ENCODE data around the gene DMBX1. TPM values are rescaled to one million over a fixed set of nuclear protein-coding genes. Genes with fewer than 3 reads are reported as not detected.

The DMBX1 gene
- total and polyA plus RNA-seq, 2 of the 13 experiments (the other 11 are each of a cell fraction or from before 2014, with no cell fraction given): not detected

GRCh38 chr1:46492871-46493270 is 3.2 kb downstream of the DMBX1 start:
- BruUV-seq (replicated peaks): no TSS peak
- FAIRE-seq (no peak), DNase-seq (ENCODE audit: low spot score) (no peak), ATAC-seq (no peak)
- Histone ChIP-seq H3K9me3 (ENCODE audit: low read length) (no peaks in the 10 kb centered on the region), H4K20me1 (ENCODE audit: insufficient read depth, low read length) (peaks cover 2% of the 10 kb centered on the region; the same call in 1 of the 2 replicates), H3K9ac (ENCODE audit: insufficient read depth, low read depth, low read length) (no peak overlapping the region), H3K79me2 (ENCODE audit: insufficient read depth, low read length) (no peaks in the 10 kb centered on the region), H3K36me3 (replicated peaks in 1 of 2; ENCODE audit: control insufficient read depth in 1 of 2, insufficient read depth in 2 of 2, low read length in 2 of 2) (no peaks in the 10 kb centered on the region), H2AFZ (ENCODE audit: low read length) (no peak overlapping the region), H3K4me1 (ENCODE audit: insufficient read depth, low read length) (no peaks in the 10 kb centered on the region), H3K4me2 (ENCODE audit: low read depth, low read length) (no peak overlapping the region), H3K27me3 (ENCODE audit: control insufficient read depth in 1 of 2, insufficient read depth in 2 of 2, low read length in 2 of 2) (peaks cover 16 to 83% of the 10 kb centered on the region in 2 experiments), H3K27ac (ENCODE audit: extremely low read length, insufficient read depth, low read length) (no peak overlapping the region), H3K4me3 (replicated peaks in 1 of 3; ENCODE audit: insufficient read depth in 1 of 3, low read depth in 2 of 3, low read length in 3 of 3) (no peak overlapping the region)
- ChIA-PET CTCF (ENCODE audit: low intra/inter-chr PET ratio, low total read pairs) (no interaction called here), POLR2A (no interaction called here)
- in situ Hi-C loops (cut with HindIII; ENCODE audit: extremely low pct_ligation_motif_present, low pct_unique_long_range_greater_than_20kb) (no loop called here), intact Hi-C loops (cut with micrococcal nuclease; ENCODE audit: unreplicated experiment) (no loop called here)
- WGBS (ENCODE audit: low lambda C conversion rate): 62% methylated on average over 18 of the region's 20 CpGs
- no peak for TF ChIP-seq ZNF317 (CRISPR knock-in tag; IDR thresholded peaks at IDR 0.05)
- TF ChIP-seq EEA1 (CRISPR knock-in tag; IDR thresholded peaks at IDR 0.05; ENCODE audit: borderline replicate concordance): no peak
- TF ChIP-seq ZSCAN20 (CRISPR knock-in tag; IDR thresholded peaks at IDR 0.05; ENCODE audit: borderline replicate concordance): no peak
- TF ChIP-seq, protein P1, sequence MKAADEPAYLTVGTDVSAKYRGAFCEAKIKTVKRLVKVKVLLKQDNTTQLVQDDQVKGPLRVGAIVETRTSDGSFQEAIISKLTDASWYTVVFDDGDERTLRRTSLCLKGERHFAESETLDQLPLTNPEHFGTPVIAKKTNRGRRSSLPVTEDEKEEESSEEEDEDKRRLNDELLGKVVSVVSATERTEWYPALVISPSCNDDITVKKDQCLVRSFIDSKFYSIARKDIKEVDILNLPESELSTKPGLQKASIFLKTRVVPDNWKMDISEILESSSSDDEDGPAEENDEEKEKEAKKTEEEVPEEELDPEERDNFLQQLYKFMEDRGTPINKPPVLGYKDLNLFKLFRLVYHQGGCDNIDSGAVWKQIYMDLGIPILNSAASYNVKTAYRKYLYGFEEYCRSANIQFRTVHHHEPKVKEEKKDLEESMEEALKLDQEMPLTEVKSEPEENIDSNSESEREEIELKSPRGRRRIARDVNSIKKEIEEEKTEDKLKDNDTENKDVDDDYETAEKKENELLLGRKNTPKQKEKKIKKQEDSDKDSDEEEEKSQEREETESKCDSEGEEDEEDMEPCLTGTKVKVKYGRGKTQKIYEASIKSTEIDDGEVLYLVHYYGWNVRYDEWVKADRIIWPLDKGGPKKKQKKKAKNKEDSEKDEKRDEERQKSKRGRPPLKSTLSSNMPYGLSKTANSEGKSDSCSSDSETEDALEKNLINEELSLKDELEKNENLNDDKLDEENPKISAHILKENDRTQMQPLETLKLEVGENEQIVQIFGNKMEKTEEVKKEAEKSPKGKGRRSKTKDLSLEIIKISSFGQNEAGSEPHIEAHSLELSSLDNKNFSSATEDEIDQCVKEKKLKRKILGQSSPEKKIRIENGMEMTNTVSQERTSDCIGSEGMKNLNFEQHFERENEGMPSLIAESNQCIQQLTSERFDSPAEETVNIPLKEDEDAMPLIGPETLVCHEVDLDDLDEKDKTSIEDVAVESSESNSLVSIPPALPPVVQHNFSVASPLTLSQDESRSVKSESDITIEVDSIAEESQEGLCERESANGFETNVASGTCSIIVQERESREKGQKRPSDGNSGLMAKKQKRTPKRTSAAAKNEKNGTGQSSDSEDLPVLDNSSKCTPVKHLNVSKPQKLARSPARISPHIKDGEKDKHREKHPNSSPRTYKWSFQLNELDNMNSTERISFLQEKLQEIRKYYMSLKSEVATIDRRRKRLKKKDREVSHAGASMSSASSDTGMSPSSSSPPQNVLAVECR (CRISPR knock-in tag; IDR thresholded peaks at IDR 0.05; ENCODE audit: borderline replicate concordance): no peak
- TF ChIP-seq, protein P2, sequence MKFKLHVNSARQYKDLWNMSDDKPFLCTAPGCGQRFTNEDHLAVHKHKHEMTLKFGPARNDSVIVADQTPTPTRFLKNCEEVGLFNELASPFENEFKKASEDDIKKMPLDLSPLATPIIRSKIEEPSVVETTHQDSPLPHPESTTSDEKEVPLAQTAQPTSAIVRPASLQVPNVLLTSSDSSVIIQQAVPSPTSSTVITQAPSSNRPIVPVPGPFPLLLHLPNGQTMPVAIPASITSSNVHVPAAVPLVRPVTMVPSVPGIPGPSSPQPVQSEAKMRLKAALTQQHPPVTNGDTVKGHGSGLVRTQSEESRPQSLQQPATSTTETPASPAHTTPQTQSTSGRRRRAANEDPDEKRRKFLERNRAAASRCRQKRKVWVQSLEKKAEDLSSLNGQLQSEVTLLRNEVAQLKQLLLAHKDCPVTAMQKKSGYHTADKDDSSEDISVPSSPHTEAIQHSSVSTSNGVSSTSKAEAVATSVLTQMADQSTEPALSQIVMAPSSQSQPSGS (CRISPR knock-in tag; IDR thresholded peaks at IDR 0.05): no peak
- no peak for TF ChIP-seq ZNF781 (CRISPR knock-in tag; IDR thresholded peaks at IDR 0.05; ENCODE audit: borderline replicate concordance, not compliant biosample characterization)
- TF ChIP-seq ZNF282 (IDR thresholded peaks at IDR 0.05; ENCODE audit: partially characterized antibody): no peak
- TF ChIP-seq SRSF9 (IDR thresholded peaks at IDR 0.05; ENCODE audit: borderline replicate concordance, insufficient read depth, low read depth, low read length, poor library complexity, severe bottlenecking): no peak
- no peak for TF ChIP-seq REST (IDR thresholded peaks at IDR 0.05; ENCODE audit: borderline replicate concordance in 1 of 2, low read depth in 1 of 2, low read length in 2 of 2)
- no peak for TF ChIP-seq RELA (CRISPR knock-in tag; IDR thresholded peaks at IDR 0.05)
- TF ChIP-seq, protein P3, sequence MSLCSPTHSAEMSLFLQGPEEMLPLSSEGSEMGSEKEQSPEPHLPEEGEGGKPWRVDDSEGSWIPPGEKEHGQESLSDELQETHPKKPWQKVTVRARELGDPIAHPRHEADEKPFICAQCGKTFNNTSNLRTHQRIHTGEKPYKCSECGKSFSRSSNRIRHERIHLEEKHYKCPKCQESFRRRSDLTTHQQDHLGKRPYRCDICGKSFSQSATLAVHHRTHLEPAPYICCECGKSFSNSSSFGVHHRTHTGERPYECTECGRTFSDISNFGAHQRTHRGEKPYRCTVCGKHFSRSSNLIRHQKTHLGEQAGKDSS (CRISPR knock-in tag; IDR thresholded peaks at IDR 0.05; ENCODE audit: borderline replicate concordance, low read depth): no peak
- TF ChIP-seq ZNF549 (CRISPR knock-in tag; IDR thresholded peaks at IDR 0.05): no peak
